ENCODE results near the gene MCM3.
A peak's percentile ranks its signal among the peaks of the same experiment; 100 is the strongest.

The MCM3 gene

DNA sequence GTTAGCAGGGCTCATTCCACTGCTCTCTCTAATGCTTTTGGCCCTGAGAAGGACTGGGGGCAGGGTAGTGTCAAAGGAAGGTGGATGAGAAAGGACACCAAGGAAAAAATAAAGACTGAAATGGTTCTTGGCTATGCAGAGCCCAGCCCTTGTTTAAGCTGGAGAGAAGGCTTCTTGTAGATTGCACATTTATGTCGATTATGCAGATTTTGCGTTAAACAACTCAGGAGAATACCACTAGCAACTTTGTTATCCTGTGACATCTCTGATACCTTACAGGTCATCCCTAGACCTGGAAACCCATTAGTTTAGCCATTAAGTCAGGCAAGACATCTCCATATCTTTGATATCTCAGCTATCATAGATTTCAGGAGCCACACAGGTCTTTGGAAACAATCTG, 29.1 kb downstream of the MCM3 start:
- no peak for DNase-seq (ENCODE audit: low read depth)
- H3K4me3 ChIP-seq (ENCODE audit: low read depth, low read length): no peak overlapping the region
- TF ChIP-seq, protein P1, sequence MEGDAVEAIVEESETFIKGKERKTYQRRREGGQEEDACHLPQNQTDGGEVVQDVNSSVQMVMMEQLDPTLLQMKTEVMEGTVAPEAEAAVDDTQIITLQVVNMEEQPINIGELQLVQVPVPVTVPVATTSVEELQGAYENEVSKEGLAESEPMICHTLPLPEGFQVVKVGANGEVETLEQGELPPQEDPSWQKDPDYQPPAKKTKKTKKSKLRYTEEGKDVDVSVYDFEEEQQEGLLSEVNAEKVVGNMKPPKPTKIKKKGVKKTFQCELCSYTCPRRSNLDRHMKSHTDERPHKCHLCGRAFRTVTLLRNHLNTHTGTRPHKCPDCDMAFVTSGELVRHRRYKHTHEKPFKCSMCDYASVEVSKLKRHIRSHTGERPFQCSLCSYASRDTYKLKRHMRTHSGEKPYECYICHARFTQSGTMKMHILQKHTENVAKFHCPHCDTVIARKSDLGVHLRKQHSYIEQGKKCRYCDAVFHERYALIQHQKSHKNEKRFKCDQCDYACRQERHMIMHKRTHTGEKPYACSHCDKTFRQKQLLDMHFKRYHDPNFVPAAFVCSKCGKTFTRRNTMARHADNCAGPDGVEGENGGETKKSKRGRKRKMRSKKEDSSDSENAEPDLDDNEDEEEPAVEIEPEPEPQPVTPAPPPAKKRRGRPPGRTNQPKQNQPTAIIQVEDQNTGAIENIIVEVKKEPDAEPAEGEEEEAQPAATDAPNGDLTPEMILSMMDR (IDR thresholded peaks at IDR 0.05; ENCODE audit: insufficient read depth, low read depth, low read length, missing control alignments): no peak

DNA sequence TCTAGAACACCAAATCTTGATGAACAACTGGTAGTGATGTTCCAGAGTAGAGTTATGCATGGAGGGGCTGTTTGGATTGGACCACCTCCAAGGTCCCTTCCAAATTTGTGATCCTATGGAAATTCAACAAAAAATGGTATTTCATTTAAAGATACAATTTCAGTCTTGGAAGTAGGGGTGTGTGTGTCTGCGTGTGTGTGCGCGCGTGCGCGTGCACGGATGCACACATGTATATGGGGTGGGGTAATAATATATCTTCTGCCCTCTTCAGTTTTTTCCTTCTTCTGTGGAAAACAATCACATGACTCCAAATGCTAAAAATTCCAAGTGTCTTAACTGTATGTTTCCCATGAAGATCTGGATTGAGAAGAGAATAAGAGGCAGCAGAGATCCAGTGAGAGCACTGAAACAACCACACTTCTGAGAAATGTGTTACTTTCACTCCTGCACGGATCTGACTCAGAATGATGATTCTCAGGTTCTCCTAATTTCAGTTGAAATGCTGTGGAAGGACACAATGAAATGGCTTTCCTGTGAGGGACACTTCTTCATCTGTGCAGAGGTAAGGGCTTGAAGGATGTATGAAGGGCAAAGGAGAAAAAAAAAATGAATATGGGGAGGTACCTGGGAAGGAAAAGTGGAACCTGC, 29.7 kb downstream of the MCM3 start:
- no peak overlapping the region for H3K4me3 ChIP-seq (ENCODE audit: low read depth, low read length)
- peak; percentile 43 for DNase-seq (ENCODE audit: low read depth)
- TF ChIP-seq, protein P1 (IDR thresholded peaks at IDR 0.05; ENCODE audit: insufficient read depth, low read depth, low read length, missing control alignments): no peak

DNA sequence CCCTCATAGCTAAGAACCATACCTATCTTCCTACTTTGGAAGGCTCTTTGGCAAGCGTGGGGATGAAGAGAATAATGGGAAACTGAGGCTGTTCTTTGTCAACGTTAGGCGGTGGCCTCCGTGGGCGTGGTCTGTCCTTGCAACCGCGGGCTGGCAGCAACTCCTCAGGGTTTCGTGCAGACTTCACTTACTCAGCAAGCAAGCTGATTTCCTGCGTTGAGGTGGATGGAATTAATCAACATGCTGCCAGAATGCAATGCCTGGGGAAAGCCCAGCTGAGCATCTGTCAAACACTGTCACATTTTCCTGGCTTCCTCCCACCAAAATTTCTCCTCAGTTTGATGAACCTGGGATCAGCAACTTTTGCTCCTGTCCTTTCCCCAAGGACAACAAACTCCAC, 31.0 kb downstream of the MCM3 start:
- TF ChIP-seq, protein P1 (IDR thresholded peaks at IDR 0.05; ENCODE audit: insufficient read depth, low read depth, low read length, missing control alignments): no peak
- DNase-seq (ENCODE audit: low read depth): peak; percentile 26
- H3K4me3 ChIP-seq (ENCODE audit: low read depth, low read length): no peak overlapping the region

DNA sequence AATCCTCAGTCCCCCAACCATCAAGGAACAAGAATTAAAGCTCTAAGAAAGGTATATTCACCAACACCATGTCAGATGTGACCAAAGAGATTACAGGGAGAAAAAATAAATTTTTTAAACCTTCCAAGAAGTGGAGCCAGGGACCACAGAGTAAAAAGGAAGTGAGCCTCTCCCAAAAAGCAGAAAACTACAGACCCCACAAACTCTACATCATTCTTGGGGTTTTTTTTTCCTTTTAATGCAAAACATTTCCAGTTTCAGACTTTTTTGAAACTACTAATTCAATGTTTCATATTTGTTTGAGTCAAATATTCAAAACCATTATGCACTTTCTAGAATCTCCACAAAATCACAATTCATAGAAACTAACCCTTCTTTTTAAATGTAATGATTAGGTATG, 33.4 kb downstream of the MCM3 start:
- H3K4me3 ChIP-seq (ENCODE audit: low read depth, low read length): no peak overlapping the region
- DNase-seq (ENCODE audit: low read depth): no peak
- TF ChIP-seq, protein P1 (IDR thresholded peaks at IDR 0.05; ENCODE audit: insufficient read depth, low read depth, low read length, missing control alignments): no peak

DNA sequence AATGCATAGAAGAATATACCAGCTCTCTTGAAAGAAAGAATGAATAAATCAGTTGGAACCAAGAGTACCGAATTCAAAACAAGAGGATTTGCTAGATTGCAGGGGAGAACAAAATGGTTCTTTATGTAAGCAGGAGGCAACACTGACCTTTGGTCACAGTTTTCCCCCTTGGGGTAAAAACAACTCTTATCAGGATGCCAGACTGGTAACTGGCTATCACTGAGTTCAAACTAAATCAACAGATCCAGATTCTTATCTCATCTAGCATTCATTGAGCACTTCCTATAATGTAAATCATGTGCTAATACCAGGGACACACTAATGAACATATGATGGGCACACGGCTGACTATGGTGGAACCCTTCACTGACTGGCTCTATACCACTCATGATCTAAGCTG, 35.5 kb downstream of the MCM3 start:
- no peak overlapping the region for H3K4me3 ChIP-seq (ENCODE audit: low read depth, low read length)
- TF ChIP-seq, protein P1 (IDR thresholded peaks at IDR 0.05; ENCODE audit: insufficient read depth, low read depth, low read length, missing control alignments): no peak
- DNase-seq (ENCODE audit: low read depth): no peak

DNA sequence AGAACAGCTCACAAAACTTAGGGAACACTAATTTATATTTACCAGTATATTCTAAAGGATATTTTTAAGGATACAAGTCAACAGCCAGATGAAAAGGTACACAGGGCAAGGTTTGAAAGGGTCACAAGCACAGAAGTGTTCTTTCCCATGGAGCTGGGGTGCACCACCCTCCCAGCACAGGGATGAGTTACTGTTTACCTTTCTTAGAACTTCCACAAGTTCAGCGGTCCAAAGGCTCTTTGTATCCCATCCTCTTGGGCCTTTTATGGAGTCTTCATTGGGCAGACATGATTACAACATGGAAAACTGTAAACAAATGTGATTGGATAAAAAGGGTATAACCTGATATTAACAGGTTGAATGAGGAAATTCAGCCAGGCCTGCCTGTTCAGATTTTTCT, 39.1 kb downstream of the MCM3 start:
- TF ChIP-seq, protein P1 (IDR thresholded peaks at IDR 0.05; ENCODE audit: insufficient read depth, low read depth, low read length, missing control alignments): no peak
- H3K4me3 ChIP-seq (ENCODE audit: low read depth, low read length): no peak overlapping the region
- DNase-seq (ENCODE audit: low read depth): no peak

DNA sequence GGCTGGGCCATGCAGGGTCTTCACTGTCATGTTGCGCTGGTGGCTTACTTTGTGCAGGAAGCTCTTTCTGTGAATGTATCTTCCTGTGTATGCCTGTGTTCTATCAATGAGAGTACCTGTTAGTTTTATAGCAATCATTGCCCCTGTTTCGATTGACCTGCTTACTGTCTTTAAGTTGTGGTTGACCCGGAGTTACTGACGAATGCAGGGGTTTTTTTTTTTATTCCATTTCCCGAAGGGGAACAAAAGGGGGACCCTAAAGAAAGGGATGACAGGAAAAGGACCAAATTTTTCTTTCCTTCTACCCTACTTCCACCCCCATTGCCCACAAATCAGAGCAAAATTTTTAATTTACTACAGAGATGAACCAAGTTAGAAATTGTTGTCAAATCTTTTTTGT, 40.1 kb downstream of the MCM3 start, which contains the start of gene IL17F:
IL17F (minus strand) TSS at position 101 of the 400 bp plus-strand sequence; CDS start at position 30, 71 bp downstream.
- H3K4me3 ChIP-seq (ENCODE audit: low read depth, low read length): no peak within 1 kb of the TSS
- TF ChIP-seq, protein P1 (IDR thresholded peaks at IDR 0.05; ENCODE audit: insufficient read depth, low read depth, low read length, missing control alignments): no peak
- DNase-seq (ENCODE audit: low read depth): no peak

Data from GM12865 (cell line).